ENCODE measurements around the gene TPP2. TPM values are rescaled to one million over a fixed set of nuclear protein-coding genes. Genes with fewer than 3 reads are reported as not detected.
A peak's percentile ranks its signal among the peaks of the same experiment; 100 is the strongest.

TPP2 gene
- total and polyA plus RNA-seq, 9 of the 15 experiments (the other 6 are each of a cell fraction or from before 2014, with no cell fraction given), result 18.8 to 87.7 (median 55.9) TPM

DNA sequence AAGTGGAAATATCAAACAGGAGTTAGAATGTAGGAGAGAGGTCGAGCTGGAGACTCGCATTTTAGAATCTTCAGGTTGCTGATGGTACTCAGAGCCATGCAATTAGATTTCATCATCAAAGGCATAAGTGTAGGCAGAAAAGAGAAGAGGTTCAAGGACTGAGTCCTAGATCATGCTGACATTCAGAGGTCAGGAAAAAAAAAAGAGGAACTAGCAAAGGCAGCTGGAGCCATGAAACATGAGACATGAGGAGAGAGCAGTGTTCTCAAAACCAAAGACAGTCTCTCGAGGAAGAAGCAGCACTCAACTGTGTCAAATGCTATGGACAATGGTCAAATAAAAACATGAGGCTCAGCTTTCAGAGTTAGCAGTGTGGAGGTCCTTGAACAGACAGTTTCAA, 12.4 kb upstream of the TPP2 start (continued):
- TF ChIP-seq, protein P1, sequence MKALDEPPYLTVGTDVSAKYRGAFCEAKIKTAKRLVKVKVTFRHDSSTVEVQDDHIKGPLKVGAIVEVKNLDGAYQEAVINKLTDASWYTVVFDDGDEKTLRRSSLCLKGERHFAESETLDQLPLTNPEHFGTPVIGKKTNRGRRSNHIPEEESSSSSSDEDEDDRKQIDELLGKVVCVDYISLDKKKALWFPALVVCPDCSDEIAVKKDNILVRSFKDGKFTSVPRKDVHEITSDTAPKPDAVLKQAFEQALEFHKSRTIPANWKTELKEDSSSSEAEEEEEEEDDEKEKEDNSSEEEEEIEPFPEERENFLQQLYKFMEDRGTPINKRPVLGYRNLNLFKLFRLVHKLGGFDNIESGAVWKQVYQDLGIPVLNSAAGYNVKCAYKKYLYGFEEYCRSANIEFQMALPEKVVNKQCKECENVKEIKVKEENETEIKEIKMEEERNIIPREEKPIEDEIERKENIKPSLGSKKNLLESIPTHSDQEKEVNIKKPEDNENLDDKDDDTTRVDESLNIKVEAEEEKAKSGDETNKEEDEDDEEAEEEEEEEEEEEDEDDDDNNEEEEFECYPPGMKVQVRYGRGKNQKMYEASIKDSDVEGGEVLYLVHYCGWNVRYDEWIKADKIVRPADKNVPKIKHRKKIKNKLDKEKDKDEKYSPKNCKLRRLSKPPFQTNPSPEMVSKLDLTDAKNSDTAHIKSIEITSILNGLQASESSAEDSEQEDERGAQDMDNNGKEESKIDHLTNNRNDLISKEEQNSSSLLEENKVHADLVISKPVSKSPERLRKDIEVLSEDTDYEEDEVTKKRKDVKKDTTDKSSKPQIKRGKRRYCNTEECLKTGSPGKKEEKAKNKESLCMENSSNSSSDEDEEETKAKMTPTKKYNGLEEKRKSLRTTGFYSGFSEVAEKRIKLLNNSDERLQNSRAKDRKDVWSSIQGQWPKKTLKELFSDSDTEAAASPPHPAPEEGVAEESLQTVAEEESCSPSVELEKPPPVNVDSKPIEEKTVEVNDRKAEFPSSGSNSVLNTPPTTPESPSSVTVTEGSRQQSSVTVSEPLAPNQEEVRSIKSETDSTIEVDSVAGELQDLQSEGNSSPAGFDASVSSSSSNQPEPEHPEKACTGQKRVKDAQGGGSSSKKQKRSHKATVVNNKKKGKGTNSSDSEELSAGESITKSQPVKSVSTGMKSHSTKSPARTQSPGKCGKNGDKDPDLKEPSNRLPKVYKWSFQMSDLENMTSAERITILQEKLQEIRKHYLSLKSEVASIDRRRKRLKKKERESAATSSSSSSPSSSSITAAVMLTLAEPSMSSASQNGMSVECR (CRISPR knock-in tag; IDR thresholded peaks at IDR 0.05), result no peak
- TF ChIP-seq KLF6 (CRISPR knock-in tag; IDR thresholded peaks at IDR 0.05; ENCODE audit: borderline replicate concordance) (no peak), ZSCAN32 (CRISPR knock-in tag; IDR thresholded peaks at IDR 0.05) (no peak), NCOA6 (IDR thresholded peaks at IDR 0.05) (no peak), ARID2 (IDR thresholded peaks at IDR 0.05) (no peak), ZNF121 (CRISPR knock-in tag; conservative IDR thresholded peaks at IDR 0.05) (no peak), ZNF778 (CRISPR knock-in tag; IDR thresholded peaks at IDR 0.05) (no peak), POU5F1 (IDR thresholded peaks at IDR 0.05; ENCODE audit: borderline replicate concordance, low read depth, low read length, partially characterized antibody) (no peak), L3MBTL2 (IDR thresholded peaks at IDR 0.05) (peak; percentile 67), BRF1 (IDR thresholded peaks at IDR 0.05; ENCODE audit: borderline replicate concordance, extremely low read depth, insufficient read length) (no peak), ZBTB8A (IDR thresholded peaks at IDR 0.05; ENCODE audit: partially characterized antibody) (no peak), ESRRA (IDR thresholded peaks at IDR 0.05; ENCODE audit: borderline replicate concordance, low read depth) (peak; percentile 93), HCFC1 (IDR thresholded peaks at IDR 0.05; ENCODE audit: low read depth, low read length) (no peak), ZNF384 (IDR thresholded peaks at IDR 0.05; ENCODE audit: low read depth, low read length) (peak; percentile 76), PURB (CRISPR knock-in tag; IDR thresholded peaks at IDR 0.05; ENCODE audit: low read depth) (no peak), CAMTA2 (CRISPR knock-in tag; conservative IDR thresholded peaks at IDR 0.05) (no peak)
- TF ChIP-seq, protein P2, sequence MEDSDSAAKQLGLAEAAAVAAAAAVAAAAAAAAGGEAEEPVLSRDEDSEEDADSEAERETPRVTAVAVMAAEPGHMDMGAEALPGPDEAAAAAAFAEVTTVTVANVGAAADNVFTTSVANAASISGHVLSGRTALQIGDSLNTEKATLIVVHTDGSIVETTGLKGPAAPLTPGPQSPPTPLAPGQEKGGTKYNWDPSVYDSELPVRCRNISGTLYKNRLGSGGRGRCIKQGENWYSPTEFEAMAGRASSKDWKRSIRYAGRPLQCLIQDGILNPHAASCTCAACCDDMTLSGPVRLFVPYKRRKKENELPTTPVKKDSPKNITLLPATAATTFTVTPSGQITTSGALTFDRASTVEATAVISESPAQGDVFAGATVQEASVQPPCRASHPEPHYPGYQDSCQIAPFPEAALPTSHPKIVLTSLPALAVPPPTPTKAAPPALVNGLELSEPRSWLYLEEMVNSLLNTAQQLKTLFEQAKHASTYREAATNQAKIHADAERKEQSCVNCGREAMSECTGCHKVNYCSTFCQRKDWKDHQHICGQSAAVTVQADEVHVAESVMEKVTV (CRISPR knock-in tag; IDR thresholded peaks at IDR 0.05), result no peak
- TF ChIP-seq, protein P3, sequence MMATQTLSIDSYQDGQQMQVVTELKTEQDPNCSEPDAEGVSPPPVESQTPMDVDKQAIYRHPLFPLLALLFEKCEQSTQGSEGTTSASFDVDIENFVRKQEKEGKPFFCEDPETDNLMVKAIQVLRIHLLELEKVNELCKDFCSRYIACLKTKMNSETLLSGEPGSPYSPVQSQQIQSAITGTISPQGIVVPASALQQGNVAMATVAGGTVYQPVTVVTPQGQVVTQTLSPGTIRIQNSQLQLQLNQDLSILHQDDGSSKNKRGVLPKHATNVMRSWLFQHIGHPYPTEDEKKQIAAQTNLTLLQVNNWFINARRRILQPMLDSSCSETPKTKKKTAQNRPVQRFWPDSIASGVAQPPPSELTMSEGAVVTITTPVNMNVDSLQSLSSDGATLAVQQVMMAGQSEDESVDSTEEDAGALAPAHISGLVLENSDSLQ (IDR thresholded peaks at IDR 0.05), result peak; percentile 42; the same call in 1 of the 2 replicates
- TF ChIP-seq, protein P4, sequence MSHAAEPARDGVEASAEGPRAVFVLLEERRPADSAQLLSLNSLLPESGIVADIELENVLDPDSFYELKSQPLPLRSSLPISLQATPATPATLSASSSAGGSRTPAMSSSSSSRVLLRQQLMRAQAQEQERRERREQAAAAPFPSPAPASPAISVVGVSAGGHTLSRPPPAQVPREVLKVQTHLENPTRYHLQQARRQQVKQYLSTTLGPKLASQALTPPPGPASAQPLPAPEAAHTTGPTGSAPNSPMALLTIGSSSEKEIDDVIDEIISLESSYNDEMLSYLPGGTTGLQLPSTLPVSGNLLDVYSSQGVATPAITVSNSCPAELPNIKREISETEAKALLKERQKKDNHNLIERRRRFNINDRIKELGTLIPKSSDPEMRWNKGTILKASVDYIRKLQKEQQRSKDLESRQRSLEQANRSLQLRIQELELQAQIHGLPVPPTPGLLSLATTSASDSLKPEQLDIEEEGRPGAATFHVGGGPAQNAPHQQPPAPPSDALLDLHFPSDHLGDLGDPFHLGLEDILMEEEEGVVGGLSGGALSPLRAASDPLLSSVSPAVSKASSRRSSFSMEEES (CRISPR knock-in tag; IDR thresholded peaks at IDR 0.05), result no peak
- TF ChIP-seq, protein P5, sequence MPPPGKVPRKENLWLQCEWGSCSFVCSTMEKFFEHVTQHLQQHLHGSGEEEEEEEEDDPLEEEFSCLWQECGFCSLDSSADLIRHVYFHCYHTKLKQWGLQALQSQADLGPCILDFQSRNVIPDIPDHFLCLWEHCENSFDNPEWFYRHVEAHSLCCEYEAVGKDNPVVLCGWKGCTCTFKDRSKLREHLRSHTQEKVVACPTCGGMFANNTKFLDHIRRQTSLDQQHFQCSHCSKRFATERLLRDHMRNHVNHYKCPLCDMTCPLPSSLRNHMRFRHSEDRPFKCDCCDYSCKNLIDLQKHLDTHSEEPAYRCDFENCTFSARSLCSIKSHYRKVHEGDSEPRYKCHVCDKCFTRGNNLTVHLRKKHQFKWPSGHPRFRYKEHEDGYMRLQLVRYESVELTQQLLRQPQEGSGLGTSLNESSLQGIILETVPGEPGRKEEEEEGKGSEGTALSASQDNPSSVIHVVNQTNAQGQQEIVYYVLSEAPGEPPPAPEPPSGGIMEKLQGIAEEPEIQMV (tag; conservative IDR thresholded peaks at IDR 0.05; ENCODE audit: low read depth), result no peak

Measured in K562 (cell line).